Neural cell (in vitro differentiated cells): ENCODE measurements around the gene MT1H.

Experiments used
- CTCF ChIP-seq: fragments of 450-650 bp; IDR thresholded peaks from 2 replicates; pipeline ENCODE4 v1.5.1; 2014; ENCODE audit warnings: antibody characterized with exemption, mild to moderate bottlenecking, moderate library complexity; ENCODE audit not compliant: poor library complexity, severe bottlenecking
- POLR2AphosphoS5 ChIP-seq: IDR thresholded peaks from 2 replicates; pipeline ENCODE4 v1.6.1; 2012
- REST ChIP-seq: IDR thresholded peaks from 2 replicates; pipeline ENCODE4 v1.6.1; 2012; ENCODE audit warnings: borderline replicate concordance

GRCh38 chr16:56697456-56698155 is 28.0 kb downstream of the MT1H start:
- TF ChIP-seq CTCF (no peak), POLR2AphosphoS5 (no peak), REST (no peak)
